WTC11 (cell line): Measurements from ENCODE around the gene JMY. TPM values are rescaled to one million over a fixed set of nuclear protein-coding genes. Genes with fewer than 3 reads are reported as not detected.

Experiments
- ATAC-seq: fragments of 200-7000 bp; cut with Tn5 transposase; 2 replicates; pipeline ENCODE4 v1.10.0; 2021; ENCODE audit warnings: mild to moderate bottlenecking, moderate library complexity
- CTCF ChIA-PET: fragments of 300-600 bp; sonication (Branson Sonifier 250); formaldehyde crosslinking; loops from one replicate; lab custom pipeline; 2021; ENCODE audit warnings: antibody characterized with exemption; lab: Charles Lee
- POLR2A ChIA-PET: fragments of 350-600 bp; sonication (Branson Sonifier 250); formaldehyde crosslinking; loops from one replicate; lab custom pipeline; 2021; ENCODE audit warnings: antibody characterized with exemption; lab: Charles Lee
- DNase-seq: peaks from one replicate; pipeline ENCODE4 v3.0.0; 2021; ENCODE audit warnings: low spot score
- H3K27ac Mint-ChIP-seq: 2 replicates; pipeline ENCODE4 v1.8.0; 2021; ENCODE audit warnings: mixed read lengths
- H3K27me3 Mint-ChIP-seq: 2 replicates; pipeline ENCODE4 v1.8.0; 2021; ENCODE audit warnings: low read depth, mild to moderate bottlenecking, moderate library complexity, mixed read lengths
- H3K36me3 Mint-ChIP-seq: 2 replicates; pipeline ENCODE4 v1.8.0; 2021; ENCODE audit warnings: mixed read lengths
- H3K4me1 Mint-ChIP-seq: 2 replicates; pipeline ENCODE4 v1.8.0; 2022; ENCODE audit warnings: mixed read lengths
- H3K4me3 Mint-ChIP-seq: 2 replicates; pipeline ENCODE4 v1.8.0; 2021; ENCODE audit warnings: mild to moderate bottlenecking, moderate library complexity, mixed read lengths
- H3K9me3 Mint-ChIP-seq: 2 replicates; pipeline ENCODE4 v1.8.0; 2021; ENCODE audit warnings: mixed read lengths
- AR ChIP-seq: fragments of 250-450 bp; sonication (Bioruptor Pico); IDR thresholded peaks from 2 replicates; pipeline ENCODE4 v1.9.0; 2021; ENCODE audit warnings: mild to moderate bottlenecking
- CDX4 ChIP-seq: fragments of 250-450 bp; sonication (Bioruptor Pico); IDR thresholded peaks from 2 replicates; pipeline ENCODE4 v1.9.0; 2021; ENCODE audit warnings: moderate library complexity, mild to moderate bottlenecking, inconsistent platforms, borderline replicate concordance
- CTCF ChIP-seq: fragments of 200-600 bp; IDR thresholded peaks from 2 replicates; pipeline ENCODE4 v1.8.0; 2022; ENCODE audit warnings: antibody characterized with exemption
- EMX1 ChIP-seq: fragments of 250-450 bp; sonication (Bioruptor Pico); IDR thresholded peaks from 2 replicates; pipeline ENCODE4 v1.8.0; 2021; ENCODE audit warnings: mild to moderate bottlenecking
- ESRRA ChIP-seq: sonication (generic); formaldehyde crosslinking; IDR thresholded peaks from 2 replicates; pipeline ENCODE4 v1.8.1; 2022; ENCODE audit warnings: mild to moderate bottlenecking, missing genetic modification reagents, borderline replicate concordance
- FOXJ3 ChIP-seq: sonication (generic); formaldehyde crosslinking; IDR thresholded peaks from 2 replicates; pipeline ENCODE4 v1.9.0; 2021; ENCODE audit warnings: missing genetic modification reagents, mild to moderate bottlenecking, borderline replicate concordance
- GABPB1 ChIP-seq: sonication (generic); formaldehyde crosslinking; IDR thresholded peaks from 2 replicates; pipeline ENCODE4 v1.8.1; 2023; ENCODE audit warnings: mild to moderate bottlenecking, missing genetic modification reagents
- GTF2I ChIP-seq: fragments of 250-450 bp; sonication (Bioruptor Pico); conservative IDR thresholded peaks from 2 replicates; pipeline ENCODE4 v1.4.0; 2021; ENCODE audit warnings: mild to moderate bottlenecking
- HMGXB4 ChIP-seq: sonication (generic); formaldehyde crosslinking; IDR thresholded peaks from 2 replicates; pipeline ENCODE4 v1.8.1; 2023; ENCODE audit warnings: mild to moderate bottlenecking, moderate library complexity, missing genetic modification reagents
- JAZF1 ChIP-seq: fragments of 250-450 bp; sonication (Bioruptor Pico); IDR thresholded peaks from 2 replicates; pipeline ENCODE4 v1.9.0; 2021; ENCODE audit warnings: moderate library complexity, mild to moderate bottlenecking, inconsistent platforms
- MLX ChIP-seq: sonication (generic); formaldehyde crosslinking; IDR thresholded peaks from 2 replicates; pipeline ENCODE4 v1.8.1; 2023; ENCODE audit warnings: mild to moderate bottlenecking, missing genetic modification reagents, moderate library complexity
- NFATC4 ChIP-seq: fragments of 250-450 bp; sonication (Bioruptor Pico); IDR thresholded peaks from 2 replicates; pipeline ENCODE4 v1.9.0; 2021; ENCODE audit warnings: mild to moderate bottlenecking
- NFE2L1 ChIP-seq: sonication (generic); formaldehyde crosslinking; IDR thresholded peaks from 2 replicates; pipeline ENCODE4 v1.8.1; 2023; ENCODE audit warnings: missing genetic modification reagents
- RELA ChIP-seq: sonication (generic); formaldehyde crosslinking; IDR thresholded peaks from 2 replicates; pipeline ENCODE4 v1.8.1; 2022; ENCODE audit warnings: missing genetic modification reagents, mild to moderate bottlenecking, borderline replicate concordance
- SMAD4 ChIP-seq: sonication (generic); formaldehyde crosslinking; IDR thresholded peaks from 2 replicates; pipeline ENCODE4 v1.8.0; 2022; ENCODE audit warnings: mild to moderate bottlenecking, missing genetic modification reagents
- TEAD1 ChIP-seq: sonication (generic); formaldehyde crosslinking; IDR thresholded peaks from 2 replicates; pipeline ENCODE4 v1.8.0; 2022; ENCODE audit warnings: mild to moderate bottlenecking, missing genetic modification reagents
- ZNF232 ChIP-seq: sonication (generic); formaldehyde crosslinking; IDR thresholded peaks from 2 replicates; pipeline ENCODE4 v1.8.0; 2022; ENCODE audit warnings: mild to moderate bottlenecking, missing genetic modification reagents
- ZNF317 ChIP-seq: sonication (generic); formaldehyde crosslinking; IDR thresholded peaks from 2 replicates; pipeline ENCODE4 v1.8.1; 2023; ENCODE audit warnings: low read depth, mild to moderate bottlenecking, moderate library complexity, missing genetic modification reagents, borderline replicate concordance
- ZSCAN18 ChIP-seq: fragments of 250-450 bp; sonication (Bioruptor Pico); IDR thresholded peaks from 2 replicates; pipeline ENCODE4 v2.1.2; 2022; ENCODE audit warnings: mild to moderate bottlenecking, moderate library complexity
- total RNA-seq: library from RNA; stranded (reverse); gene quantifications from 3 replicates; pipeline ENCODE4 v1.2.3, GENCODE V29; 2021

Gene JMY
- total RNA-seq, 1 experiment from 2014 or later, result 12.4 TPM

- ChIA-PET POLR2A (no interaction called here), CTCF (interaction anchor here (1.1 kb wide), 1 partner anchor 29 kb away, joined by 4 read pairs; no protein-coding TSS in a partner anchor)
- Mint-ChIP-seq H3K9me3 (peaks cover 4% of the 10 kb centered on the region; the same call in 1 of the 2 replicates), H3K27ac (no peak overlapping the region), H3K4me1 (0 out of 2 replicates have a peak, but pooled peaks cover 5% of the 10 kb centered on the region), H3K4me3 (no peak overlapping the region), H3K36me3 (peaks cover 26% of the 10 kb centered on the region), H3K27me3 (no peaks in the 10 kb centered on the region)
- ATAC-seq, result no peak
- no peak for DNase-seq
- no peak for TF ChIP-seq ZSCAN18
- no peak for TF ChIP-seq NFE2L1
- TF ChIP-seq NFATC4 (CRISPR knock-in tag), result no peak
- no peak for TF ChIP-seq ZNF317 (CRISPR knock-in tag)
- no peak for TF ChIP-seq MLX (CRISPR knock-in tag)
- TF ChIP-seq GTF2I (CRISPR knock-in tag), result no peak
- no peak for TF ChIP-seq CTCF
- TF ChIP-seq ZNF232 (CRISPR knock-in tag), result no peak
- no peak for TF ChIP-seq ESRRA (CRISPR knock-in tag)
- TF ChIP-seq TEAD1 (CRISPR knock-in tag), result no peak
- no peak for TF ChIP-seq RELA (CRISPR knock-in tag)
- TF ChIP-seq HMGXB4, result no peak
- TF ChIP-seq EMX1 (CRISPR knock-in tag), result no peak
- TF ChIP-seq SMAD4, result no peak
- no peak for TF ChIP-seq AR (CRISPR knock-in tag)
- no peak for TF ChIP-seq JAZF1 (CRISPR knock-in tag)
- TF ChIP-seq GABPB1 (CRISPR knock-in tag), result no peak
- no peak for TF ChIP-seq FOXJ3 (CRISPR knock-in tag)
- no peak for TF ChIP-seq CDX4 (CRISPR knock-in tag)
- TF ChIP-seq, all 79 proteins: peak for 0
Observed at GRCh38 chr5:79284846-79285245, 48.9 kb downstream of the JMY start.
